B cell (primary cell): ENCODE results near the gene LPGAT1. TPM values are rescaled to one million over a fixed set of nuclear protein-coding genes. Genes with fewer than 3 reads are reported as not detected.

Experiments used
- ATAC-seq: fragments of 200-7000 bp; cut with Tn5 transposase; one replicate; pipeline ENCODE4 v1.10.0; 2021; ENCODE audit warnings: low read depth, mild to moderate bottlenecking, moderate number of reproducible peaks, moderate library complexity
- CTCF ChIA-PET: fragments of 350-600 bp; sonication (Branson Sonifier 250); formaldehyde crosslinking; loops from one replicate; lab custom pipeline; 2021; ENCODE audit warnings: antibody characterized with exemption, inconsistent platforms; lab: Charles Lee
- POLR2A ChIA-PET: fragments of 350-600 bp; sonication (Branson Sonifier 250); formaldehyde crosslinking; loops from one replicate; lab custom pipeline; 2021; ENCODE audit warnings: antibody characterized with exemption; lab: Charles Lee
- DNase-seq: peaks from one replicate; pipeline ENCODE4 v3.0.0; 2013
- H2AFZ ChIP-seq: 2 replicates; pipeline ENCODE4 v1.6.1; 2012; ENCODE audit warnings: mild to moderate bottlenecking, low read depth, low read length; ENCODE audit not compliant: insufficient read depth, poor library complexity, severe bottlenecking
- H3K27ac ChIP-seq, 2 donors: 1 replicate in 1 of 2; 2 replicates in 1 of 2; pipeline ENCODE4 v1.5.1; 2012 to 2013; ENCODE audit warnings: low read length in 2 of 2, mild to moderate bottlenecking in 2 of 2, moderate library complexity in 1 of 2
- H3K27me3 ChIP-seq, 4 experiments: fragments of 200-600 bp in 1 of 4; sonication (generic) in 1 of 4; replicated peaks in 1 of 4; 1 replicate in 2 of 4; 2 replicates in 2 of 4; pipeline versions ENCODE4 v1.6.1 to v1.7.0; 2013 to 2016; ENCODE audit warnings: low read length in 3 of 4, mild to moderate bottlenecking in 2 of 4, mixed read lengths in 1 of 4, moderate library complexity in 1 of 4; ENCODE audit not compliant: insufficient read depth in 4 of 4, control insufficient read depth in 3 of 4; ENCODE audit errors: control extremely low read depth in 1 of 4
- H3K36me3 ChIP-seq, 2 experiments: replicated peaks in 1 of 2; 1 replicate in 1 of 2; 2 replicates in 1 of 2; pipeline versions ENCODE4 v1.6.1 to v1.7.1; 2013; ENCODE audit warnings: low read length in 1 of 2; ENCODE audit not compliant: insufficient read depth in 2 of 2, control insufficient read depth in 1 of 2; ENCODE audit errors: control extremely low read depth in 1 of 2, extremely low read depth in 1 of 2
- H3K4me1 ChIP-seq, 2 donors: fragments of 200-600 bp in 1 of 2; sonication (generic) in 1 of 2; 1 replicate in 1 of 2; 2 replicates in 1 of 2; pipeline versions ENCODE4 v1.5.1 to v1.6.1; 2013 to 2017; ENCODE audit warnings: low read length in 2 of 2; ENCODE audit not compliant: control insufficient read depth in 2 of 2, insufficient read depth in 2 of 2
- H3K4me2 ChIP-seq: replicated peaks from 2 replicates; pipeline ENCODE3; 2012; ENCODE audit warnings: mild to moderate bottlenecking, low read depth, low read length; ENCODE audit not compliant: poor library complexity, severe bottlenecking
- H3K4me3 ChIP-seq, 5 experiments: fragments of 200-600 bp in 1 of 5; sonication (generic) in 1 of 5; 1 replicate in 3 of 5; 2 replicates in 2 of 5; pipeline versions ENCODE4 v1.5.1 to v1.7.0; 2011 to 2016; ENCODE audit warnings: low read length in 4 of 5, mild to moderate bottlenecking in 4 of 5, low read depth in 2 of 5, control low read depth in 1 of 5, moderate library complexity in 1 of 5; ENCODE audit not compliant: insufficient read depth in 1 of 5; ENCODE audit errors: control extremely low read depth in 1 of 5, extremely low read depth in 1 of 5
- H3K79me2 ChIP-seq: fragments of 200-600 bp; sonication (generic); one replicate; pipeline ENCODE4 v1.6.0; 2016; ENCODE audit warnings: low read length; ENCODE audit not compliant: control insufficient read depth, insufficient read depth
- H3K9ac ChIP-seq: fragments of 200-600 bp; sonication (generic); 2 replicates; pipeline ENCODE4 v1.6.1; 2017; ENCODE audit warnings: mild to moderate bottlenecking, low read length, moderate library complexity
- H3K9me3 ChIP-seq, 3 donors: one replicate each; pipeline versions ENCODE4 v1.6.1 to v1.7.1; 2013; ENCODE audit warnings: low read length in 2 of 3; ENCODE audit not compliant: control insufficient read depth in 2 of 3, insufficient read depth in 1 of 3; ENCODE audit errors: control extremely low read depth in 1 of 3
- H4K20me1 ChIP-seq: 2 replicates; pipeline ENCODE4 v1.6.0; 2012; ENCODE audit warnings: mild to moderate bottlenecking, low read length; ENCODE audit not compliant: insufficient read depth, control insufficient read depth, poor library complexity, severe bottlenecking
- H3K27ac Mint-ChIP-seq: one replicate; pipeline ENCODE4 v1.8.0; 2021; ENCODE audit warnings: mixed read lengths
- H3K27me3 Mint-ChIP-seq: one replicate; pipeline ENCODE4 v1.8.0; 2021; ENCODE audit warnings: mixed read lengths
- H3K4me1 Mint-ChIP-seq: one replicate; pipeline ENCODE4 v1.8.0; 2021; ENCODE audit warnings: mixed read lengths
- H3K4me3 Mint-ChIP-seq: one replicate; pipeline ENCODE4 v1.8.0; 2021; ENCODE audit warnings: mixed read lengths
- H3K9me3 Mint-ChIP-seq: one replicate; pipeline ENCODE4 v1.8.0; 2022; ENCODE audit warnings: mixed read lengths; ENCODE audit not compliant: insufficient read depth
- CTCF ChIP-seq: fragments of 200-600 bp; IDR thresholded peaks from one replicate; pipeline ENCODE4 v1.8.0; 2022; ENCODE audit warnings: antibody characterized with exemption, mild to moderate bottlenecking
- EZH2 ChIP-seq: IDR thresholded peaks from 2 replicates; pipeline ENCODE4 v1.6.1; 2012; ENCODE audit warnings: borderline replicate concordance, low read depth, mild to moderate bottlenecking, moderate library complexity, low read length; ENCODE audit not compliant: insufficient read depth, poor library complexity, severe bottlenecking
- WGBS: methylation state at CpG from one replicate; pipeline ENCODE4 v1.1.5; 2013; ENCODE audit warnings: missing lambda C conversion rate; ENCODE audit not compliant: insufficient coverage; 5-methylcytosine and 5-hydroxymethylcytosine counted together
- intact Hi-C: fragments of 100-400 bp; cut with micrococcal nuclease; formaldehyde crosslinking; loops from one replicate; pipeline ENCODE4 v1.10.0; 2022
- polyA plus RNA-seq: library from polyadenylated mRNA; depleted of rRNA; stranded (reverse); fragments of >200 nt; gene quantifications from 2 replicates; pipeline ENCODE4 v1.2.3, GENCODE V29; 2012
- total RNA-seq, 2 donors: library from RNA; stranded (reverse); fragments of 120-200 nt in 1 of 2; gene quantifications; 1 replicate in 1 of 2; 2 replicates in 1 of 2; pipeline versions ENCODE4 v1.2.3 to v1.2.4, GENCODE V29; 2013 to 2022

The LPGAT1 gene
- total and polyA plus RNA-seq, 2 donors (not counting 1 experiment from before 2014, with no cell fraction given): 9.3 to 63.8 TPM

- H3K4me3 ChIP-seq: no peak overlapping the region
- H3K27me3 ChIP-seq: no peaks in the 10 kb centered on the region
- POLR2A ChIA-PET: no interaction called here
- WGBS: 77% methylated on average over 4 of the region's 4 CpGs
- no peaks in the 10 kb centered on the region for H3K4me1 ChIP-seq
- H3K9me3 ChIP-seq: peaks cover 0 to 2% (median 0%) of the 10 kb centered on the region in 3 donors
- H3K4me2 ChIP-seq: no peak overlapping the region
- no peak for ATAC-seq
- H3K27me3 Mint-ChIP-seq: peaks cover 7% of the 10 kb centered on the region
- no peak overlapping the region for H2AFZ ChIP-seq
- DNase-seq: no peak
- H3K79me2 ChIP-seq: no peaks in the 10 kb centered on the region
- H3K9me3 Mint-ChIP-seq: no peaks in the 10 kb centered on the region
- H3K27ac ChIP-seq: no peak overlapping the region
- no peak overlapping the region for H3K27ac Mint-ChIP-seq
- no peaks in the 10 kb centered on the region for H3K4me1 Mint-ChIP-seq
- H4K20me1 ChIP-seq: no peaks in the 10 kb centered on the region
- H3K36me3 ChIP-seq: no peaks in the 10 kb centered on the region
- TF ChIP-seq CTCF: no peak
- no peak for TF ChIP-seq EZH2
- CTCF ChIA-PET: no interaction called here
- no peak overlapping the region for H3K4me3 Mint-ChIP-seq
- intact Hi-C loops: no loop called here
- no peak overlapping the region for H3K9ac ChIP-seq
Observed at GRCh38 chr1:211732293-211732980, 98.1 kb downstream of the LPGAT1 start.

GRCh38 chr1:211731456-211732292 lies 98.9 kb downstream of the LPGAT1 start:
- TF ChIP-seq EZH2 (no peak), CTCF (no peak)
- no peak for ATAC-seq
- ChIA-PET CTCF (no interaction called here), POLR2A (no interaction called here)
- 89% methylated on average over 5 of the region's 5 CpGs for whole genome bisulfite sequencing
- intact Hi-C loops: no loop called here
- Histone ChIP-seq H3K79me2 (no peaks in the 10 kb centered on the region), H3K36me3 (no peaks in the 10 kb centered on the region), H3K4me1 (no peaks in the 10 kb centered on the region), H3K4me2 (no peak overlapping the region), H2AFZ (no peak overlapping the region), H3K4me3 (no peak overlapping the region), H3K27me3 (no peaks in the 10 kb centered on the region), H4K20me1 (no peaks in the 10 kb centered on the region), H3K27ac (no peak overlapping the region), H3K9ac (no peak overlapping the region), H3K9me3 (peaks cover 0 to 2% (median 0%) of the 10 kb centered on the region in 3 donors)
- no peak overlapping the region for H3K4me3 Mint-ChIP-seq
- DNase-seq: no peak
- no peaks in the 10 kb centered on the region for H3K4me1 Mint-ChIP-seq
- H3K27me3 Mint-ChIP-seq: peaks cover 5% of the 10 kb centered on the region
- H3K27ac Mint-ChIP-seq: no peak overlapping the region
- no peaks in the 10 kb centered on the region for H3K9me3 Mint-ChIP-seq
